Epithelial cell of esophagus (primary cell): Measurements from ENCODE around the gene IFT57.
A peak's percentile ranks its signal among the peaks of the same experiment; 100 is the strongest.

Experiments
- DNase-seq: peaks from one replicate; pipeline ENCODE4 v3.0.0; 2010; ENCODE audit warnings: low read depth
- H3K4me3 ChIP-seq: 2 replicates; pipeline ENCODE4 v1.5.1; 2011; ENCODE audit warnings: mild to moderate bottlenecking, low read length, control low read depth
- TF ChIP-seq, protein P1 (sequence below): IDR thresholded peaks from 2 replicates; pipeline ENCODE4 v1.5.1; 2011; ENCODE audit warnings: low read depth, mild to moderate bottlenecking, low read length, control low read depth, inconsistent platforms; ENCODE audit not compliant: insufficient read depth; ENCODE audit errors: missing control alignments

Gene IFT57

DNA sequence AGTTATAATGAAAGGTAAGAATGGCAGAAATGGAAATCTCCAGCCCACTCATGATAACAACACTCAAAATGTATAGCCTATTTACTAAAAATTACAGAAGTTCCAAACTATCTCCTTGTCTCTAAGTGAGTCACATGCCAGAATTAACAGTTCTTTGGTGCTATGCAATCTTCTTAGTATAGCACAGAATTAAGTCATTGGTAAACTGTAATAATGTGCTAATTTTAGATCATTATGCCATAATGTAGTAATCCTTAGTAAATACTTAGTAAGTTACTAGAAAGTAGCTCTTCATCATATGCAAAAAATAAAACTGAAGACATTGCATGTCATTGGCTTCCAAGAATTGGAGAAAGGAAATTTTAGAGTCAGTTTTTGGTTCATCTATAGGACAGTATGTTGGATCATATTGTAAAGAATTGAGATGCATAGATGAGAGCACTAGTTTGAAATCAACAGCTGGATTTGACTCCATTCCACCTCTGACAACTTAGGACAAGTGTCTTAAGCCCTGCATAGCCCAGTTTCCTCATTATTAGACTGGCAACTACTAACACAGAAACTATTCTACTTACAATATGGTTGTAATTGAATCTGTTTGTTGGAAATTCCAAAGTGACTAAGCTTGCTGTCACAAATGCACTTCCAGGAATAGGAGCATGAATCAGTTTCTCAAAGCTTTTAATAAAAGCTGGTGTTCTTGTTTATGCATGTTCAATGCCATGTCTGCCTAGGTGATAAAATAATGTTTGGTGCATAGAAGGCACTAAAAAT, 91.3 kb downstream of the IFT57 start:
- peak; percentile 96 for DNase-seq
- H3K4me3 ChIP-seq: no peak overlapping the region
- TF ChIP-seq, protein P1, sequence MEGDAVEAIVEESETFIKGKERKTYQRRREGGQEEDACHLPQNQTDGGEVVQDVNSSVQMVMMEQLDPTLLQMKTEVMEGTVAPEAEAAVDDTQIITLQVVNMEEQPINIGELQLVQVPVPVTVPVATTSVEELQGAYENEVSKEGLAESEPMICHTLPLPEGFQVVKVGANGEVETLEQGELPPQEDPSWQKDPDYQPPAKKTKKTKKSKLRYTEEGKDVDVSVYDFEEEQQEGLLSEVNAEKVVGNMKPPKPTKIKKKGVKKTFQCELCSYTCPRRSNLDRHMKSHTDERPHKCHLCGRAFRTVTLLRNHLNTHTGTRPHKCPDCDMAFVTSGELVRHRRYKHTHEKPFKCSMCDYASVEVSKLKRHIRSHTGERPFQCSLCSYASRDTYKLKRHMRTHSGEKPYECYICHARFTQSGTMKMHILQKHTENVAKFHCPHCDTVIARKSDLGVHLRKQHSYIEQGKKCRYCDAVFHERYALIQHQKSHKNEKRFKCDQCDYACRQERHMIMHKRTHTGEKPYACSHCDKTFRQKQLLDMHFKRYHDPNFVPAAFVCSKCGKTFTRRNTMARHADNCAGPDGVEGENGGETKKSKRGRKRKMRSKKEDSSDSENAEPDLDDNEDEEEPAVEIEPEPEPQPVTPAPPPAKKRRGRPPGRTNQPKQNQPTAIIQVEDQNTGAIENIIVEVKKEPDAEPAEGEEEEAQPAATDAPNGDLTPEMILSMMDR: no peak

DNA sequence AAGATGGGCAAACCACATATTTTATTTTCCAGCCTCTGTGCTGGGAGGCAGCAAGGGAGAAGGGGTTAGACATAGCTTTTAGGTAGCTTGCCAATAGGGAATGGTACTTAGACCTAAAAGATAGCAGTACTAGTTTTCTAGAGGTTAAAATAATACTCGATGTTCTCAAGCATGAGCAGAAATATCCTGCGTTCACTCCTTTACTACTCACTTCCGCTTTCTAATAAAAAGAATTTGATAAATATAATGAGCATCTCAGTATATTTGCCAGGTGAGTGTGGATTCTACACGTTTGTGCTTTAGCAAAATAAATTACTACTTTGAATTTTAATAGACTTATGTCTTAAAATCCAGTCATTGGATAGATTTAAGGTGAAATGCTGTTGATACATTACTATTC, 92.0 kb downstream of the IFT57 start:
- H3K4me3 ChIP-seq: no peak overlapping the region
- DNase-seq: no peak
- TF ChIP-seq, protein P1: no peak

DNA sequence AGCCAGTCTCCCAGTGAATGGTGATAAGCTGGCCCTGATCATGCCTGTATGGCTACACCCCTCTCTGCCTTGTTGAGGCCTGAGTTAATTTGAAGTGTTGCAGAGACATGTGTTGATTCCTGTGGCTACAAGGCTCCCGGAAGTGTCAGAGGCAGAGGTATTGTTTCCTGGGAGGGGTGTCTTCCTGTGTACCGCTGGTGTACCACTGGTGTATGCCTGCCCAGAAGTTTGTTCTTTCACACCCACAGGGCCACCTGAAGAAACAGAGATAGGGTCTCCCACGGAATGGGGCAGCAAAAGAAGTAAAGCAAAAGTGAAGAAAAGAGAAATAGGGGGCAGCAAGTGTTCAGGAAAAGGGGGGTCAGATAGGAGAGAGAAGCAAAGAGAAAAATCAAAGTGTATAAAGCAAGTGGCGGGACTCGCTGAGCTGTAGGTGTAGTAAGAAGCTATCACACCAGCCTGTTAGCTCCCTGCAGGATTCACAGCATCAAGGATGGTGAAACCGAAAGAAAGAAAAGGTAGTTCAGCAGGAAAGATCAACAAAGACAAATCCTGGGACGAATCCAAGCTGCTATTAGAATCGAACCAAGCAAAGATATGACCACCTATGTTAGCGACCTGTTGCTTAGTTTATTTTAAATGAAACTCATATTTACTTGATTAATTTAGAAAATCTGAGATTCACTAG, 94.8 kb downstream of the IFT57 start:
- peak; percentile 90 for DNase-seq
- H3K4me3 ChIP-seq: no peak overlapping the region
- TF ChIP-seq, protein P1: no peak

DNA sequence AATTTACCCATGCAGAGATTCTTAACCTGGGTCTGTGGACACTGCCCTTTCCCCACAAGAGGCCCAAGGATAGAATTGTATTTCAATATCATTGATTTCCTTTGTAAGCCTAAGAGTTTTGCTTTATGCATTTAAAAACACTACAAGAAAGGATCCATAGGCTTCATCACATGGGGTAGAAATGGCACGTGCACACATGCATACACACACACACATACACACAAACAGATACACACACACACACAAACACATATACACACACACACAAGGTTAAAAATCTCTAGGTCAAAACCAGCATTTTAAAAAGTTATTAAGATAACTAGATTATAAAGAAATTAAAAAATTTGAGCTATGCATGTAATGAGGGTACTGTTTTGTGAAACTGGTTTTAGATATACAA, 95.9 kb downstream of the IFT57 start:
- TF ChIP-seq, protein P1: no peak
- DNase-seq: no peak
- no peak overlapping the region for H3K4me3 ChIP-seq

DNA sequence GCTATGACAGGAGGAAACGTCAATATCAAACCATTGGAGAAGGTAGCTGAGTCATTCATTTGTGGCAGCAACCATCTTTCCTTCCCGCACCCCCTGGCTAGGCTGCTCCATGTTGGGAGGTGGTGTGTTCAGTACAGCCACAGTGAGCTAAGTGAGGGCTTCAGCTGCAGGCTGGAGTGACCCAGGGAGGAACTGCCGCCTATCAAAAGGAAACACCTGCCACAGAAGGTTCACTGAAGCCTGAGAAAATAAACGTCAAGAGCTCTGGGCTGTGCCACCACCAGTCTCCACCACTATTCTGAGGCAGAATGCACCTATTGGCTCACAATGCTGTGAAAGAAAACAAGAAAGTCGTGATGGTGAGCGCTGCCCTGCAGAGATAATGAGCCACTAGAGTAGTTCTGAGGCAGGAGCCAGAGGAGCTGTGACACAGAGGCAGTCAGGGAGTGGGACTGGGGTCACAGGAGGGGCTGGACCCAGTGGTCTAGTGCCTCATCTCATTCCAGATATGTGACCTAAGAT, 96.6 kb downstream of the IFT57 start:
- no peak for DNase-seq
- H3K4me3 ChIP-seq: no peak overlapping the region
- TF ChIP-seq, protein P1: no peak

DNA sequence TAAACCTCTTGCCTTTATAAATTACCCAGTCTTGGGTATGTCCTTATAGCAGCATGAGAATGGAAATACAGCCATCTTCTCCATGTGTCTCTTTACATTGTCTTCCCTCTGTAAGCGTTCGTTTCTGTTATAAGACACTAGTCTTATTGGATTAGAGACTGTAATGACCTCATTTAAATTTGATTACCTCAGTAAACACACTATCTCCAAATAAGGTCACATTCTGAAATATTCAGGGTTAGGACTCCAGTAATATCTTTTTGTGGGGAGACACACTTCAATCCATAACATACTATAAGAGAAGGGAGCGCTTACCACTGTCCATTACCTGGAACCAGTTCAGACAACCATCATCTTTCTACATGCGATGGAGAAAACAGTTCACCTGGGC, 97.1 kb downstream of the IFT57 start:
- DNase-seq: no peak
- TF ChIP-seq, protein P1: no peak
- H3K4me3 ChIP-seq: no peak overlapping the region
